Keratinocyte (primary cell): Measurements from ENCODE around the gene SLC26A2. TPM values are rescaled to one million over a fixed set of nuclear protein-coding genes. Genes with fewer than 3 reads are reported as not detected.

Experiments used
- DNase-seq: peaks from one replicate; pipeline ENCODE4 v3.0.0-alpha.2; 2011; ENCODE audit warnings: low read depth, missing footprints, low spot score
- FAIRE-seq: peaks from 2 replicates; lab custom pipeline; 2011; peaks lifted over from hg19 to GRCh38; lab: Jason Lieb, UNC
- H2AFZ ChIP-seq: 2 replicates; pipeline ENCODE4 v1.6.0; 2012; ENCODE audit warnings: low read length, control low read depth, inconsistent platforms; ENCODE audit not compliant: control insufficient read depth
- H3K27ac ChIP-seq: 2 replicates; pipeline ENCODE4 v1.5.1; 2011; ENCODE audit warnings: low read length; ENCODE audit not compliant: control insufficient read depth, insufficient read depth
- H3K27me3 ChIP-seq: 3 replicates; pipeline ENCODE4 v1.6.0; 2011; ENCODE audit warnings: low read length; ENCODE audit not compliant: control insufficient read depth, insufficient read depth; ENCODE audit errors: extremely low read depth
- H3K36me3 ChIP-seq, 2 experiments: 2 replicates in 1 of 2; 3 replicates in 1 of 2; pipeline ENCODE4 v1.5.1; 2011; ENCODE audit warnings: low read length in 2 of 2, mild to moderate bottlenecking in 1 of 2; ENCODE audit not compliant: control insufficient read depth in 2 of 2, insufficient read depth in 2 of 2; ENCODE audit errors: extremely low read depth in 1 of 2
- H3K4me1 ChIP-seq: 3 replicates; pipeline ENCODE4 v1.5.1; 2011; ENCODE audit warnings: low read length; ENCODE audit not compliant: control insufficient read depth, insufficient read depth; ENCODE audit errors: extremely low read depth
- H3K4me2 ChIP-seq: 3 replicates; pipeline ENCODE4 v1.6.0; 2011; ENCODE audit warnings: low read depth, low read length; ENCODE audit not compliant: control insufficient read depth, insufficient read depth; ENCODE audit errors: extremely low read depth
- H3K4me3 ChIP-seq, 3 experiments: fragments of 200-600 bp in 1 of 3; sonication (generic) in 1 of 3; 2 replicates in 2 of 3; 3 replicates in 1 of 3; pipeline ENCODE4 v1.5.1; 2011 to 2016; ENCODE audit warnings: low read length in 3 of 3, mild to moderate bottlenecking in 3 of 3, control low read depth in 2 of 3, inconsistent platforms in 1 of 3, low read depth in 1 of 3, mixed read lengths in 1 of 3, mixed run types in 1 of 3, moderate library complexity in 1 of 3; ENCODE audit not compliant: control insufficient read depth in 2 of 3, insufficient read depth in 2 of 3; ENCODE audit errors: extremely low read depth in 1 of 3
- H3K79me2 ChIP-seq: 2 replicates; pipeline ENCODE4 v1.6.0; 2012; ENCODE audit warnings: low read length; ENCODE audit not compliant: control insufficient read depth, insufficient read depth
- H3K9ac ChIP-seq: 3 replicates; pipeline ENCODE4 v1.6.0; 2011; ENCODE audit warnings: low read length; ENCODE audit not compliant: control insufficient read depth, insufficient read depth; ENCODE audit errors: extremely low read depth
- H3K9me1 ChIP-seq: 3 replicates; pipeline ENCODE4 v1.6.0; 2011; ENCODE audit warnings: low read length; ENCODE audit not compliant: control insufficient read depth, insufficient read depth; ENCODE audit errors: extremely low read depth
- H3K9me3 ChIP-seq: 2 replicates; pipeline ENCODE4 v1.5.1; 2012; ENCODE audit warnings: low read depth, low read length; ENCODE audit not compliant: control insufficient read depth
- H4K20me1 ChIP-seq: 3 replicates; pipeline ENCODE4 v1.6.0; 2011; ENCODE audit warnings: low read length; ENCODE audit not compliant: control insufficient read depth, insufficient read depth; ENCODE audit errors: extremely low read depth
- CTCF ChIP-seq, 3 experiments: IDR thresholded peaks in 1 of 3; conservative IDR thresholded peaks in 1 of 3; optimal IDR thresholded peaks in 1 of 3; 2 replicates in 2 of 3; 3 replicates in 1 of 3; pipeline versions ENCODE3 to v1.5.1; 2011; ENCODE audit warnings: low read length in 3 of 3, mild to moderate bottlenecking in 3 of 3, moderate library complexity in 2 of 3, control low read depth in 1 of 3, inconsistent platforms in 1 of 3; ENCODE audit not compliant: insufficient read depth in 2 of 3; ENCODE audit errors: extremely low read depth in 1 of 3
- EZH2 ChIP-seq: IDR thresholded peaks from one replicate; pipeline ENCODE4 v1.6.1; 2012; ENCODE audit warnings: inconsistent platforms, mild to moderate bottlenecking, low read length, moderate library complexity
- dilution Hi-C: fragments of 300-500 bp; cut with MboI; formaldehyde crosslinking; loops from one replicate; pipeline ENCODE4 v1.7.0; 2020; ENCODE audit warnings: low sequenced_read_pairs; ENCODE audit not compliant: extremely low pct_ligation_motif_present
- polyA plus RNA-seq, 5 experiments: library from polyadenylated mRNA; depleted of rRNA in 3 of 5; stranded (reverse) in 3 of 5; stranded (forward) in 1 of 5; unstranded in 1 of 5; fragments of >200 nt; gene quantifications; 1 replicate in 1 of 5; 2 replicates in 3 of 5; 3 replicates in 1 of 5; pipeline versions ENCODE4 v1.2.1 to v1.2.3, GENCODE V29; 2011 to 2012; ENCODE audit warnings: missing spikeins in 2 of 5, low read depth in 1 of 5, low replicate concordance in 1 of 5

The SLC26A2 gene
- polyA plus RNA-seq, 1 donor (not counting 4 experiments of a cell fraction or from before 2014, with no cell fraction given) = 10.3 TPM

- no peak overlapping the region for H3K4me2 ChIP-seq
- TF ChIP-seq EZH2 (no peak), CTCF (optimal IDR thresholded peaks at IDR 0.05 in 1 of 3, IDR thresholded peaks at IDR 0.05 in 1 of 3, conservative IDR thresholded peaks at IDR 0.05 in 1 of 3; ENCODE audit: extremely low read depth in 1 of 3, insufficient read depth in 2 of 3, low read length in 3 of 3) (peak; percentile 78 to 91 (median 87))
- H2AFZ ChIP-seq = no peak overlapping the region
- dilution Hi-C loops = no loop called here
- peak; percentile 44 for FAIRE-seq
- no peaks in the 10 kb centered on the region for H3K27me3 ChIP-seq
- peaks cover 7% of the 10 kb centered on the region in 2 experiments for H3K36me3 ChIP-seq
- peaks cover 3% of the 10 kb centered on the region for H3K4me1 ChIP-seq
- DNase-seq = peak; percentile 50
- no peaks in the 10 kb centered on the region for H3K9me1 ChIP-seq
- no peaks in the 10 kb centered on the region for H3K79me2 ChIP-seq
- H3K27ac ChIP-seq = no peak overlapping the region
- H3K9me3 ChIP-seq = no peaks in the 10 kb centered on the region
- no peak overlapping the region for H3K4me3 ChIP-seq
- no peaks in the 10 kb centered on the region for H4K20me1 ChIP-seq
- H3K9ac ChIP-seq = no peak overlapping the region
Observed at GRCh38 chr5:149990518-149991376, 30.2 kb downstream of the SLC26A2 start.

GRCh38 chr5:149993471-149993870 is 32.9 kb downstream of the SLC26A2 start:
- no peak for TF ChIP-seq EZH2
- no peak for TF ChIP-seq CTCF (optimal IDR thresholded peaks at IDR 0.05 in 1 of 3, IDR thresholded peaks at IDR 0.05 in 1 of 3, conservative IDR thresholded peaks at IDR 0.05 in 1 of 3; ENCODE audit: extremely low read depth in 1 of 3, insufficient read depth in 2 of 3, low read length in 3 of 3)
- H3K4me2 ChIP-seq = no peak overlapping the region

More at GRCh38 chr5:149993471-149993870, 32.9 kb downstream of the SLC26A2 start:
- Histone ChIP-seq H3K9ac (no peak overlapping the region), H3K9me1 (no peaks in the 10 kb centered on the region), H3K79me2 (no peaks in the 10 kb centered on the region), H3K4me3 (no peak overlapping the region), H3K9me3 (no peaks in the 10 kb centered on the region), H3K36me3 (peaks cover 7% of the 10 kb centered on the region in 2 experiments), H2AFZ (no peak overlapping the region), H3K27me3 (no peaks in the 10 kb centered on the region), H3K27ac (no peak overlapping the region), H4K20me1 (no peaks in the 10 kb centered on the region), H3K4me1 (peaks cover 6% of the 10 kb centered on the region)
- DNase-seq (no peak), FAIRE-seq (no peak)
- dilution Hi-C loops = no loop called here
